ENCODE results near the gene ASH1L.
"Not testable (repeated sequence)": the region's sequence is repeated elsewhere in the genome, so short reads cannot be mapped to it uniquely, and the experiment has no call there.

The ASH1L gene

DNA sequence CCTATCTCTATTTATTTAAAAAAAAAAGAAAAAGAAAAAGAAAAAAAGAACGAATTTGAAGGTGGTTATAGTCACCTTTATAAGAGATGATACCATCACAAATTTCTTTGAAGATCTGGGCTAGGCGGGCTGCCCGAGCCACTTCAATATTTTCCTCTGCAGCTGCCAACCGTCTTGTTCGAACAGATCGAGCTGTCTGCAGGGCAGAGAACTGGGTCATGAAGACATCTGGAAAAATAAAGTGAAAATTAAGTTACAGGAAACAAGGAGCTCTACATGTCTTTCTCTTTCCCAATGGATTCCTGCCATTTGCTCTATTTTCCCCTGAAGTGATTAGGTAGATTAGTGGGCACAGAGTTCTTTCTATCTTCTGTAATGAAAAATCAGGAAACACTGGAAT is 210.0 kb downstream of the ASH1L start:
- peaks cover 94% of the 10 kb centered on the region for H3K36me3 ChIP-seq
- TF ChIP-seq CTCF (IDR thresholded peaks at IDR 0.05) = no peak

DNA sequence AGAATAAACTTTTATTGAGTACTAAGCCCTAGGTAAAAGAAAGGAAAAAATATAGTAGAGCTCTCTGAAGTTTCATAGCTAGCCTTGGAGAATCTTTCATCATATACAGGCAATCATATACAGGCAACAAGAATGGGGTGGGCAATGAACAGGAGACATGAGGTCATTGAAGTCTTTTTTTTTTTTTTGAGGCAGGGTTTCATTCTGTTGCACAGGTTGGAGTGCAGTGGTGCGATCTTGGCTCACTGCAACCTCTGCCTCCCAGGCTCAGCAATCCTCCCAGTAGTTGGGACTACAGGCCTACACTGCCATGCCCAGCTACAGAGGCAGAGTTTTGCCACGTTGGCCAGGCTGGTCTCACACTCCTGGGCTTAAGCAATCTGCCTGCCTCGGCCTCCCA is 219.8 kb downstream of the ASH1L start:
- Histone ChIP-seq H3K4me3 (ENCODE audit: low read depth in 1 of 2, low read length in 1 of 2) (no peak overlapping the region), H3K27me3 (no peaks in the 10 kb centered on the region), H3K27ac (no peak overlapping the region), H3K9me3 (no peaks in the 10 kb centered on the region), H3K4me1 (ENCODE audit: control insufficient read depth in 1 of 2, insufficient read depth in 1 of 2, low read depth in 1 of 2, low read length in 1 of 2) (no peaks in the 10 kb centered on the region), H3K36me3 (peaks cover 100% of the 10 kb centered on the region)
- no peak for TF ChIP-seq CTCF (IDR thresholded peaks at IDR 0.05)

More for the DNA sequence above, 210.0 kb downstream of the ASH1L start:
- Histone ChIP-seq H3K27ac (no peak overlapping the region), H3K9me3 (no peaks in the 10 kb centered on the region), H3K27me3 (no peaks in the 10 kb centered on the region), H3K4me1 (ENCODE audit: control insufficient read depth in 1 of 2, insufficient read depth in 1 of 2, low read depth in 1 of 2, low read length in 1 of 2) (no peaks in the 10 kb centered on the region), H3K4me3 (ENCODE audit: low read depth in 1 of 2, low read length in 1 of 2) (no peak overlapping the region)

GRCh38 chr1:155339515-155340097 is 223.0 kb downstream of the ASH1L start:
- H3K4me1 ChIP-seq (ENCODE audit: control insufficient read depth in 1 of 2, insufficient read depth in 1 of 2, low read depth in 1 of 2, low read length in 1 of 2) = no peaks in the 10 kb centered on the region
- TF ChIP-seq CTCF (IDR thresholded peaks at IDR 0.05) = no peak
- no peak overlapping the region for H3K4me3 ChIP-seq (ENCODE audit: low read depth in 1 of 2, low read length in 1 of 2)
- H3K27me3 ChIP-seq = no peaks in the 10 kb centered on the region
- no peak overlapping the region for H3K27ac ChIP-seq
- no peaks in the 10 kb centered on the region for H3K9me3 ChIP-seq
- peaks cover 99% of the 10 kb centered on the region for H3K36me3 ChIP-seq

- Histone ChIP-seq H3K27ac (no peak overlapping the region), H3K9me3 (no peaks in the 10 kb centered on the region), H3K36me3 (peaks cover 78% of the 10 kb centered on the region), H3K4me1 (ENCODE audit: control insufficient read depth in 1 of 2, insufficient read depth in 1 of 2, low read depth in 1 of 2, low read length in 1 of 2) (peaks cover 0 to 3% of the 10 kb centered on the region in 2 experiments), H3K4me3 (ENCODE audit: low read depth in 1 of 2, low read length in 1 of 2) (no peak overlapping the region), H3K27me3 (no peaks in the 10 kb centered on the region)
- TF ChIP-seq CTCF (IDR thresholded peaks at IDR 0.05) = no peak
Observed at GRCh38 chr1:155334962-155335361, 227.6 kb downstream of the ASH1L start.

GRCh38 chr1:155329980-155330598 is 232.5 kb downstream of the ASH1L start:
- H3K4me1 ChIP-seq (ENCODE audit: control insufficient read depth in 1 of 2, insufficient read depth in 1 of 2, low read depth in 1 of 2, low read length in 1 of 2) = peaks cover 0 to 3% of the 10 kb centered on the region in 2 experiments
- no peak for TF ChIP-seq CTCF (IDR thresholded peaks at IDR 0.05)
- no peak overlapping the region for H3K4me3 ChIP-seq (ENCODE audit: low read depth in 1 of 2, low read length in 1 of 2)
- no peaks in the 10 kb centered on the region for H3K9me3 ChIP-seq
- peaks cover 35% of the 10 kb centered on the region for H3K36me3 ChIP-seq
- H3K27ac ChIP-seq = no peak overlapping the region
- no peaks in the 10 kb centered on the region for H3K27me3 ChIP-seq

DNA sequence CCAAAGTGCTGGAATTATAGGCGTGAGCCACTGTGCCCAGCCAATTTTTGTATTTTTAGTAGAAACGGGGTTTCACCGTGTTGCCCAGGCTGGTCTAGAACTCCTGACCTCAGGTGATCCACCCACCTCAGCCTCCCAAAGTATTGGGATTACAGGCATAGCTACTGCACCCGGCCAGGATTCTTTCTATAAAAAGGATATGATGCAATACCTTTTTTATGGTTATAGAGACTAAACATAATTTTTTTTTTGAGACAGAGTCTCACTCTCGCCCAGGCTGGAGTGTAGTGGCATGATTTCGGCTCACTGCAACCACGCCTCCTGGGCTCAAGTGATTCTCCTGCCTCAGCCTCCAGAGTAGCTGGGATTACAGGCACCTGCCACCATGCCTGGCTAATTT is 233.7 kb downstream of the ASH1L start:
- H3K27me3 ChIP-seq; H3K27ac ChIP-seq; H3K4me3 ChIP-seq (ENCODE audit: low read depth in 1 of 2, low read length in 1 of 2); H3K9me3 ChIP-seq: not testable (repeated sequence)
- H3K36me3 ChIP-seq = peaks cover 25% of the 10 kb centered on the region
- peaks cover 11 to 13% of the 10 kb centered on the region in 2 experiments for H3K4me1 ChIP-seq (ENCODE audit: control insufficient read depth in 1 of 2, insufficient read depth in 1 of 2, low read depth in 1 of 2, low read length in 1 of 2)
